Ovary (tissue), 9 donors: ENCODE results near the gene PRODH2. TPM values are rescaled to one million over a fixed set of nuclear protein-coding genes. Genes with fewer than 3 reads are reported as not detected.

Source experiments
- DNase-seq, 5 donors: peaks; one replicate each; pipeline ENCODE4 v3.0.0-alpha.2; 2019 to 2020
- H3K27ac ChIP-seq, 2 donors: fragments of 200-600 bp; one replicate each; pipeline versions ENCODE4 v1.5.1 to v1.8.0; 2019 to 2022
- H3K27me3 ChIP-seq: fragments of 200-600 bp; one replicate; pipeline ENCODE4 v1.8.0; 2022
- H3K36me3 ChIP-seq: fragments of 200-600 bp; sonication (generic); one replicate; pipeline ENCODE4 v1.5.1; 2019
- H3K4me1 ChIP-seq: one replicate; pipeline ENCODE4 v1.8.1; 2013; ENCODE audit warnings: mild to moderate bottlenecking, moderate library complexity; ENCODE audit not compliant: insufficient read depth
- H3K4me3 ChIP-seq: fragments of 200-600 bp; sonication (generic); one replicate; pipeline ENCODE4 v1.5.1; 2017
- H3K9me3 ChIP-seq, 2 donors: fragments of 200-600 bp in 1 of 2; sonication (generic) in 1 of 2; one replicate each; pipeline versions ENCODE4 v1.5.1 to v1.8.1; 2013 to 2019; ENCODE audit warnings: mild to moderate bottlenecking in 1 of 2, moderate library complexity in 1 of 2
- EP300 ChIP-seq: sonication (generic); formaldehyde crosslinking; IDR thresholded peaks from one replicate; pipeline ENCODE4 v1.6.1; 2017; ENCODE audit warnings: antibody characterized with exemption
- POLR2A ChIP-seq: fragments of 450-650 bp; IDR thresholded peaks from one replicate; pipeline ENCODE4 v1.6.1; 2017; ENCODE audit warnings: antibody characterized with exemption, mild to moderate bottlenecking, moderate library complexity
- WGBS, 3 donors: extraction: QIAGEN DNeasy Blood & Tissue Kit in 1 of 3; methylation state at CpG; one replicate each; pipeline versions ENCODE4 v1.1.5 to v1.1.7; 2013 to 2017; 5-methylcytosine and 5-hydroxymethylcytosine counted together
- intact Hi-C, 4 donors: fragments of 100-400 bp; cut with DNase I; formaldehyde crosslinking; loops; one replicate each; pipeline versions ENCODE4 v1.11.0 to v1.15.1; 2022 to 2023
- polyA plus RNA-seq, 2 donors: library from polyadenylated mRNA; stranded (reverse); fragments of 200-250 nt in 1 of 2; fragments of 350-450 nt in 1 of 2; fragmentation: Illumina TruSeq in 1 of 2; extraction: RNeasy Lipid Tissue Mini Kit (QIAGEN cat#74804) in 1 of 2; gene quantifications; one replicate each; pipeline ENCODE4 v1.2.3, GENCODE V29; 2013 to 2014
- total RNA-seq, 7 donors: library from RNA; depleted of rRNA in 2 of 7; stranded (reverse); fragments of >200 nt in 2 of 7; fragmentation: NEBNext Ultra II Directional in 3 of 7; extraction: Animal tissue kit (Norgen Biotek cat#: 25700) in 3 of 7; gene quantifications; one replicate each; pipeline versions ENCODE4 v1.1.0 to v1.2.4, GENCODE V29; 2016 to 2023
- TF ChIP-seq, protein P1 (sequence below), 3 donors: fragments of 450-650 bp in 2 of 3; fragments of 200-600 bp in 1 of 3; IDR thresholded peaks; one replicate each; pipeline versions ENCODE4 v1.5.1 to v1.8.0; 2016 to 2022; ENCODE audit warnings: antibody characterized with exemption in 3 of 3, mild to moderate bottlenecking in 1 of 3
- donor health status: DM: no; HTN: no; CAD: no; lungs with moderate emphysema.
- donor health status: DM: no; HTN: no; CAD: no.
- donor health status: Bipolar disorder and iron deficiency.
- donor health status: DM: yes; HTN: yes; CAD: no.
- donor health status: DM: no; HTN: no; CAD: no.
- donor health status: DM: yes; HTN: yes; CAD: no.

PRODH2 gene
- total and polyA plus RNA-seq, 9 donors = 0.41 TPM; not detected in 8

DNA sequence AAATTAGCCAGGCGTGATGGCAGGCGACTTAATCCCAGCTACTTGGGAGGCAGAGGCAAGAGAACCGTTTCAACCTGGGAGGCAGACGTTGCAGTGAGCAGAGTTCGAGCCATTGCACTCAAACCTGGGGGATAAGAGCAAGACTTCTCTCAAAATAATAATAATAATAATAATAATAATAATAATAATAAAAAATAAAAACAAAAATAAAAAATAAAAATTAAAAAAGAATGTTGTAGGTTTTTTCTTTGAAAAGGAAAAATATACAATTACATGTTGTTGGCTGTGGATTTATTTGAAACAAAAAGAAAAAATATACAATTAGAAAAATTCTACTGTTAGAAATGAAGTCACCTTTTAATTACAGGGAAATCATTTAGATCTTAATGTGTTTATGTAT lies 11.5 kb upstream of the PRODH2 start:
- Histone ChIP-seq H3K4me3 (no peak overlapping the region), H3K36me3 (no peaks in the 10 kb centered on the region), H3K9me3 (no peaks in the 10 kb centered on the region), H3K4me1 (no peaks in the 10 kb centered on the region), H3K27ac (no peak overlapping the region), H3K27me3 (no peaks in the 10 kb centered on the region)
- intact Hi-C loops = loop anchor here in 1 of 4 donors (10.0 kb wide), 1 partner anchor 129 kb away; no protein-coding TSS in a partner anchor
- WGBS, 3 donors = 74 to 80% (median 76%) methylated on average over 5 of the region's 5 CpGs
- TF ChIP-seq POLR2A (no peak), EP300 (no peak)
- TF ChIP-seq, protein P1, sequence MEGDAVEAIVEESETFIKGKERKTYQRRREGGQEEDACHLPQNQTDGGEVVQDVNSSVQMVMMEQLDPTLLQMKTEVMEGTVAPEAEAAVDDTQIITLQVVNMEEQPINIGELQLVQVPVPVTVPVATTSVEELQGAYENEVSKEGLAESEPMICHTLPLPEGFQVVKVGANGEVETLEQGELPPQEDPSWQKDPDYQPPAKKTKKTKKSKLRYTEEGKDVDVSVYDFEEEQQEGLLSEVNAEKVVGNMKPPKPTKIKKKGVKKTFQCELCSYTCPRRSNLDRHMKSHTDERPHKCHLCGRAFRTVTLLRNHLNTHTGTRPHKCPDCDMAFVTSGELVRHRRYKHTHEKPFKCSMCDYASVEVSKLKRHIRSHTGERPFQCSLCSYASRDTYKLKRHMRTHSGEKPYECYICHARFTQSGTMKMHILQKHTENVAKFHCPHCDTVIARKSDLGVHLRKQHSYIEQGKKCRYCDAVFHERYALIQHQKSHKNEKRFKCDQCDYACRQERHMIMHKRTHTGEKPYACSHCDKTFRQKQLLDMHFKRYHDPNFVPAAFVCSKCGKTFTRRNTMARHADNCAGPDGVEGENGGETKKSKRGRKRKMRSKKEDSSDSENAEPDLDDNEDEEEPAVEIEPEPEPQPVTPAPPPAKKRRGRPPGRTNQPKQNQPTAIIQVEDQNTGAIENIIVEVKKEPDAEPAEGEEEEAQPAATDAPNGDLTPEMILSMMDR (IDR thresholded peaks at IDR 0.05) = no peak
- no peak for DNase-seq

DNA sequence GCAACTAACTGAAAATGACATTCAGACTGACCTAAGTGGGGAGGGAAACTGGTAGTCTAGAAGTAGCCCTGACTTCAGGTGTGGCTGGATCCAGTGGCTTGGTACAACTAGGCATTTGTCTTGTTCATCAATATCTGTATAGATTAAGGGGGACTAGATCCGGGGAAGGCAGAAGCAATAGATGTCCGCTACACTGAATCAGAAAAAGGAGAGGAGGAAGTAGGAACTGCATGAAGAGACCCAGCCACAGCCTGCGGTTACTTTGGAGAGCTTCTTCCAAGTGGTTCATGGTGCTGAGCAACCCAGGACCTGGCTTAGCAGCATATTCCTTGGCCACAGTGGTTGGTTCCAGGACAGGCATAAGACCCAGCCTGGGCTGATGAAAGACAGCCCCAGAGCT lies 9.9 kb upstream of the PRODH2 start:
- DNase-seq = no peak
- 65 to 76% (median 71%) methylated on average over 3 of the region's 3 CpGs for WGBS, 3 donors
- Histone ChIP-seq H3K4me3 (no peak overlapping the region), H3K27ac (no peak overlapping the region), H3K36me3 (no peaks in the 10 kb centered on the region), H3K4me1 (no peaks in the 10 kb centered on the region), H3K9me3 (no peaks in the 10 kb centered on the region), H3K27me3 (no peaks in the 10 kb centered on the region)
- intact Hi-C loops = loop anchor here in 1 of 4 donors (10.0 kb wide), 1 partner anchor 128 kb away; no protein-coding TSS in a partner anchor
- TF ChIP-seq EP300 (no peak), POLR2A (no peak)
- TF ChIP-seq, protein P1 (IDR thresholded peaks at IDR 0.05) = no peak

DNA sequence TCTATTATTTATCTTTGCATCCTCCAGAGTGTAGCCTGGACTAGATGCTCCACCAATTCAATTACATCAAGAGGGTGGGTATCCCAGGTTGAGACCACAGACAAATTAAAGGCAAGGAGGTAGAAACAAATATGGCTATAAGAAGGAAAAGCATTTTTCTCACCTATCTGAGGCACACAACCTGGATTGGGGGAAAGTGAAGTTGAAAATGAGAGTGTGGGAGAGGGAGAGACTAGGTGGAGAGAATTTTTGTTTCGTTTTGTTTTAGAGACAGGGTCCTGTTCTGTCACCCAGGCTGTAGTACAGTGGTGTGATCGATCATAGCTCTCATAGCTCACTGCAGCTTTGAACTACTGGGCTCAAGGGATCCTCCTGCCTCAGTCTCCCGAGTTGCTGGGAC lies 5.8 kb upstream of the PRODH2 start:
- Histone ChIP-seq H3K9me3 (no peaks in the 10 kb centered on the region), H3K4me1 (no peaks in the 10 kb centered on the region), H3K36me3 (no peaks in the 10 kb centered on the region), H3K27me3 (no peaks in the 10 kb centered on the region), H3K4me3 (no peak overlapping the region), H3K27ac (no peak overlapping the region)
- TF ChIP-seq, protein P1 (IDR thresholded peaks at IDR 0.05) = no peak
- TF ChIP-seq EP300 (no peak), POLR2A (no peak)
- WGBS, 3 donors = 46 to 64% (median 47%) methylated on average over 3 of the region's 3 CpGs
- no peak for DNase-seq
- intact Hi-C loops = loop anchor here in 2 of 4 donors (2.0 to 10.0 kb wide), 3 partner anchors 104 to 126 kb away; partner anchors contain the start of gene KMT2B (in 1 of the 2)

DNA sequence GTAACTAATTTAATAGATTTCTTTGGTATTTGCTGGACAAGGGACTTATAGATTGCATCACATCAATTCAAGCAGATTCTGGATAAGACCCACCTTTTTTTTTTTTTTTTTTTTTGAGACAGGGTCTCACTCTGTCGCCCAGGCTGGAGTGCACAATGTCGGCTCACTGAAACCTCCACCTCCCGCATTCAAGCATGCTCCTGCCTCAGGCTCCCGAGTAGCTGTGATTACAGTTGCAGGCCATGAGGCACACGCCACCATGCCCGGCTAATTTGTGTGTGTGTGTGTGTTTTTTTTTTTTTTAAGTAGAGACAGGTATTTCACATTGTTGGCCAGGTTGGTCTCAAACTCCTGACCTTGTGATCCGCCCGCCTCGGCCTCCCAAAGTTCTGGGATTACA lies 4.2 kb upstream of the PRODH2 start:
- no peak for DNase-seq
- no peaks in the 10 kb centered on the region for H3K27me3 ChIP-seq
- no peaks in the 10 kb centered on the region for H3K36me3 ChIP-seq
- intact Hi-C loops = loop anchor here in 1 of 4 donors (5.0 to 10.0 kb wide), 2 partner anchors 102 to 125 kb away; partner anchors contain the start of gene KMT2B
- no peaks in the 10 kb centered on the region for H3K4me1 ChIP-seq
- WGBS, 3 donors = 75 to 78% (median 77%) methylated on average over 9 of the region's 9 CpGs
- H3K27ac ChIP-seq = no peak overlapping the region
- no peak for TF ChIP-seq EP300
- TF ChIP-seq, protein P1 (IDR thresholded peaks at IDR 0.05) = no peak
- TF ChIP-seq POLR2A = no peak
- H3K9me3 ChIP-seq = no peaks in the 10 kb centered on the region
- H3K4me3 ChIP-seq = no peak overlapping the region
